Breast epithelium (tissue), 4 donors: ENCODE data around the gene ARHGAP26. TPM values are rescaled to one million over a fixed set of nuclear protein-coding genes. Genes with fewer than 3 reads are reported as not detected.

Experiments
- DNase-seq, 2 donors: peaks; one replicate each; pipeline ENCODE4 v3.0.0-alpha.2; 2019; ENCODE audit warnings: low spot score in 2 of 2
- H3K27ac ChIP-seq, 2 donors: fragments of 200-600 bp; sonication (generic) in 1 of 2; one replicate each; pipeline ENCODE4 v1.5.1; 2016 to 2019; ENCODE audit warnings: mild to moderate bottlenecking in 1 of 2
- H3K27me3 ChIP-seq, 2 donors: fragments of 200-600 bp; sonication (generic) in 1 of 2; one replicate each; pipeline versions ENCODE4 v1.5.1 to v1.6.0; 2017 to 2019; ENCODE audit warnings: control low read depth in 1 of 2, mild to moderate bottlenecking in 1 of 2
- H3K36me3 ChIP-seq: fragments of 200-600 bp; one replicate; pipeline ENCODE4 v1.5.1; 2019
- H3K4me1 ChIP-seq, 2 donors: fragments of 200-600 bp; sonication (generic); one replicate each; pipeline ENCODE4 v1.5.1; 2016 to 2019; ENCODE audit warnings: control low read depth in 1 of 2
- H3K4me3 ChIP-seq, 3 donors: fragments of 200-600 bp; sonication (generic); 1 replicate in 2 of 3; 2 replicates in 1 of 3; pipeline ENCODE4 v1.5.1; 2016 to 2019; ENCODE audit warnings: mild to moderate bottlenecking in 3 of 3, moderate library complexity in 2 of 3
- H3K9me3 ChIP-seq, 2 donors: fragments of 200-600 bp; sonication (generic) in 1 of 2; one replicate each; pipeline ENCODE4 v1.5.1; 2016 to 2019; ENCODE audit warnings: control low read depth in 1 of 2
- CTCF ChIP-seq, 3 donors: fragments of 450-650 bp; IDR thresholded peaks; one replicate each; pipeline ENCODE4 v1.5.1; 2016 to 2017; ENCODE audit warnings: antibody characterized with exemption in 3 of 3, mild to moderate bottlenecking in 3 of 3, moderate library complexity in 3 of 3
- POLR2A ChIP-seq: fragments of 450-650 bp; IDR thresholded peaks from one replicate; pipeline ENCODE4 v1.6.1; 2016; ENCODE audit warnings: antibody characterized with exemption, mild to moderate bottlenecking, moderate library complexity
- POLR2AphosphoS5 ChIP-seq, 3 donors: sonication (generic); formaldehyde crosslinking; IDR thresholded peaks; one replicate each; pipeline ENCODE4 v1.6.1; 2017; ENCODE audit warnings: antibody characterized with exemption in 3 of 3
- intact Hi-C: fragments of 100-400 bp; cut with DNase I; formaldehyde crosslinking; loops from one replicate; pipeline ENCODE4 v1.15.1; 2023; ENCODE audit warnings: low total_unique reads
- total RNA-seq, 3 donors: library from RNA; depleted of rRNA; stranded (reverse); fragments of >200 nt; gene quantifications; one replicate each; pipeline ENCODE4 v1.1.0, GENCODE V29; 2016

Gene ARHGAP26
- total RNA-seq, 3 donors from 2014 or later: 33.1 to 89.0 (median 56.4) TPM

- Histone ChIP-seq H3K27ac (no peak overlapping the region), H3K27me3 (no peaks in the 10 kb centered on the region), H3K36me3 (no peaks in the 10 kb centered on the region), H3K4me1 (peaks cover 0 to 11% of the 10 kb centered on the region in 2 donors), H3K4me3 (no peak overlapping the region), H3K9me3 (no peaks in the 10 kb centered on the region)
- no peak for DNase-seq
- no peak for TF ChIP-seq POLR2A
- TF ChIP-seq POLR2AphosphoS5 (IDR thresholded peaks at IDR 0.05): no peak
- TF ChIP-seq CTCF (IDR thresholded peaks at IDR 0.05): no peak
- intact Hi-C loops: no loop called here
Measured at GRCh38 chr5:142978252-142978651, 208.1 kb downstream of the ARHGAP26 start.

GRCh38 chr5:142978726-142979125 lies 208.5 kb downstream of the ARHGAP26 start:
- no peak for DNase-seq
- H3K27me3 ChIP-seq: no peaks in the 10 kb centered on the region
- H3K27ac ChIP-seq: no peak overlapping the region
- TF ChIP-seq POLR2AphosphoS5 (IDR thresholded peaks at IDR 0.05) (no peak), CTCF (IDR thresholded peaks at IDR 0.05) (no peak), POLR2A (no peak)
- intact Hi-C loops: no loop called here
- no peaks in the 10 kb centered on the region for H3K9me3 ChIP-seq
- no peak overlapping the region for H3K4me3 ChIP-seq
- H3K4me1 ChIP-seq: peaks cover 0 to 11% of the 10 kb centered on the region in 2 donors
- no peaks in the 10 kb centered on the region for H3K36me3 ChIP-seq

GRCh38 chr5:142979636-142980035 lies 209.5 kb downstream of the ARHGAP26 start:
- Histone ChIP-seq H3K4me1 (peaks cover 0 to 11% of the 10 kb centered on the region in 2 donors), H3K27ac (no peak overlapping the region)
- intact Hi-C loops: no loop called here

GRCh38 chr5:142981475-142981874 lies 211.3 kb downstream of the ARHGAP26 start:
- no peaks in the 10 kb centered on the region for H3K9me3 ChIP-seq
- peak overlapping the region; percentile 52 to 65 for H3K27ac ChIP-seq
- H3K4me3 ChIP-seq: no peak overlapping the region
- no peaks in the 10 kb centered on the region for H3K27me3 ChIP-seq
- H3K4me1 ChIP-seq: peaks cover 0 to 11% of the 10 kb centered on the region in 2 donors
- H3K36me3 ChIP-seq: no peaks in the 10 kb centered on the region
- no peak for TF ChIP-seq POLR2AphosphoS5 (IDR thresholded peaks at IDR 0.05)
- no peak for DNase-seq
- intact Hi-C loops: no loop called here

More at GRCh38 chr5:142979636-142980035, 209.5 kb downstream of the ARHGAP26 start:
- no peaks in the 10 kb centered on the region for H3K9me3 ChIP-seq
- H3K4me3 ChIP-seq: no peak overlapping the region
- no peak for DNase-seq
- no peak for TF ChIP-seq POLR2AphosphoS5 (IDR thresholded peaks at IDR 0.05)
- no peak for TF ChIP-seq POLR2A
- no peaks in the 10 kb centered on the region for H3K27me3 ChIP-seq
- H3K36me3 ChIP-seq: no peaks in the 10 kb centered on the region

GRCh38 chr5:142981886-142982820 lies 212.0 kb downstream of the ARHGAP26 start:
- peaks cover 0 to 11% of the 10 kb centered on the region in 2 donors for H3K4me1 ChIP-seq
- peak overlapping the region; percentile 52 to 65 for H3K27ac ChIP-seq
- H3K36me3 ChIP-seq: no peaks in the 10 kb centered on the region
- H3K4me3 ChIP-seq: no peak overlapping the region
- peak; percentile 71 to 79 for DNase-seq
- no peak for TF ChIP-seq CTCF (IDR thresholded peaks at IDR 0.05)
- TF ChIP-seq POLR2AphosphoS5 (IDR thresholded peaks at IDR 0.05): peak in 1 of 3 donors; percentile 15
- no peaks in the 10 kb centered on the region for H3K27me3 ChIP-seq
- no peaks in the 10 kb centered on the region for H3K9me3 ChIP-seq
- intact Hi-C loops: no loop called here

- Histone ChIP-seq H3K4me1 (peaks cover 0 to 11% of the 10 kb centered on the region in 2 donors), H3K4me3 (no peak overlapping the region), H3K27ac (peak overlapping the region; percentile 52 to 65), H3K27me3 (no peaks in the 10 kb centered on the region), H3K9me3 (no peaks in the 10 kb centered on the region), H3K36me3 (no peaks in the 10 kb centered on the region)
- DNase-seq: no peak
- TF ChIP-seq CTCF (IDR thresholded peaks at IDR 0.05): no peak
- TF ChIP-seq POLR2AphosphoS5 (IDR thresholded peaks at IDR 0.05): no peak
- no peak for TF ChIP-seq POLR2A
- intact Hi-C loops: no loop called here
Measured at GRCh38 chr5:142982821-142983200, 212.6 kb downstream of the ARHGAP26 start.
